IPS DF 4.7 (cell line): ENCODE measurements around the gene PPM1H.
"Not testable (repeated sequence)": the region's sequence is repeated elsewhere in the genome, so short reads cannot be mapped to it uniquely, and the experiment has no call there.

Experiments
- DNase-seq: peaks from one replicate; pipeline ENCODE4 v3.0.0-alpha.2; 2013; ENCODE audit warnings: low spot score; ENCODE audit errors: extremely low read depth

Gene PPM1H, protein sequence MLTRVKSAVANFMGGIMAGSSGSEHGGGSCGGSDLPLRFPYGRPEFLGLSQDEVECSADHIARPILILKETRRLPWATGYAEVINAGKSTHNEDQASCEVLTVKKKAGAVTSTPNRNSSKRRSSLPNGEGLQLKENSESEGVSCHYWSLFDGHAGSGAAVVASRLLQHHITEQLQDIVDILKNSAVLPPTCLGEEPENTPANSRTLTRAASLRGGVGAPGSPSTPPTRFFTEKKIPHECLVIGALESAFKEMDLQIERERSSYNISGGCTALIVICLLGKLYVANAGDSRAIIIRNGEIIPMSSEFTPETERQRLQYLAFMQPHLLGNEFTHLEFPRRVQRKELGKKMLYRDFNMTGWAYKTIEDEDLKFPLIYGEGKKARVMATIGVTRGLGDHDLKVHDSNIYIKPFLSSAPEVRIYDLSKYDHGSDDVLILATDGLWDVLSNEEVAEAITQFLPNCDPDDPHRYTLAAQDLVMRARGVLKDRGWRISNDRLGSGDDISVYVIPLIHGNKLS

DNA sequence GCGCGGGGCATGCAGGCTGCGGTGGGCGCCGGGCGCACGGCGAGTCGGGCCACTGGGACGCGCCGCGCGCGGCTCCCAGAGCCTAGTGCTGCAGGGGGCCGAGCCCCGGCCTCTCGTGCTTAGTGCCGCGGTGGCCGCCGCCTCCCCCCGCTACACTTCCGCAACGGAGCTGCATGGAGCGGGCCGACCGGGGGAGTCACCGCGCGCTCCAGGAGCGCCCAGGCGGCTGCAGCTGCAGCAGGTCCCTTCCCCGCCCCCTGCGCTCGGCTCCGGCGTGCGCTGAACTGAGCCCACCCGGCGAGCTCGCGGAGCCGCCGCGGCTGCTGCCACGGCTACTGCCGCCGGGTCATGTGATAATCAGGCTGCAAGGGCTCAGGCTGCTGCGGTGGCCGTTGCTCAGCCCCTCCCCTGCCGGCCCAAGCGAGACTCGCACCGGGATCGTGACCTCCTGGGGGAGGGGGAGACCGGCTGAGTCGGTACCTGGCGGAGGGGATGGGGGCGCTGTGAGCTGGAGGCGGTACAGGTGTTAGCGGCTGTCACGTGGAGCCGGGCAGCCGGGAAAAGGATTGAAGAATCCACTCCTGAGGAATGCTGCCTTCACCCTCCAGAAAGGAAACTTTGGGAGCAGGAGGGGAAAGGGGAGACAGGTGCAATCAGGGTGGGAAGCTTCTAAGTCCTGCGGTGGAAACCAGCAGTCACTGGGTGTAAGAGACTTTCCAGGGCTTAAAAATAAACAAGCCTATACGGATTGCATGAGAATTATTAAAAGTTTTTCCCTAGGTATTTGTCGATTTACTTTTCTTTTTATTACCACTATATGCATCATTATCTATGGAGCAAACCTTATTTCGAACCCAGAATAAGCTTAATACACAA lies at the start of gene PPM1H:
Gene PPM1H (minus strand): TSS at position 352 of the 876 bp plus-strand sequence. CDS start 414 bp downstream, outside the sequence.
- DNase-seq = peak; percentile 83

DNA sequence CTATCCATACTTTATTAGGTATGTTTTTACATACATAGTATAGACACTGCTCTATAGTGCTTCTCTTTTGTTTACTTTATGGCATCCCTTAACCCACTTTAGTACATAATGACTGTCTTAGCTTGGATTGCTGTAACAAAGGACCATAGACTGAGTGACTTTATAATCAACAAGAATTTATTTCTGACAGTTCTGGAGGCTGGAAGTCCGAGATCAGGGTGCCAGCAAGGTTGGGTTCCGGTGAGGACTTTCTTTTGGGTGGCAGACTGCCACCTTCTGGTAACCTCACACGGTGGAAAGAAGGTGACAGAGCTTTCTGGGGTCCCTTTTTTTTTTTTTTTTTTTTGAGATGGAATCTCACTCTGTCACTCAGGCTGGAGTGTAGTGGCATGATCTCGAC lies 48.6 kb upstream of the PPM1H start:
- DNase-seq = no peak

DNA sequence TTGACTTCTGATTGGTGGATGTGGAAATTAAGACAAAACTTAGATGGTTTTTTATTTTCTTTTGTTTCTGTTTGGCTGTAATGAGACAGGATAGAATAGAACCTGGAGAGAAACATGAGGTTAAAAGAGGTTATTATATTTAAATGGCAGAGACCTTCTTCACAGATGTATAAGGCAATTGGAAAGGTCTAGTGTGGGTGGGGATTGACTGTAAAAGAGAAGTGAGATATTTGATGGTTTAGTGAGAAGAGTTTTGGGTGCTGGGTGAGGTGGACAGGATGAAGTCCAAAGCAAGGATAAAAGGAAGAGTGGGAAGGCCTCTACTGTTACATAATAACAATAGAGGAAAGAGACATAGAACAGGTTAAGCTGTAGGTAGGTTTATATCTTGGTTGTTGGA lies 43.8 kb upstream of the PPM1H start:
- no peak for DNase-seq

DNA sequence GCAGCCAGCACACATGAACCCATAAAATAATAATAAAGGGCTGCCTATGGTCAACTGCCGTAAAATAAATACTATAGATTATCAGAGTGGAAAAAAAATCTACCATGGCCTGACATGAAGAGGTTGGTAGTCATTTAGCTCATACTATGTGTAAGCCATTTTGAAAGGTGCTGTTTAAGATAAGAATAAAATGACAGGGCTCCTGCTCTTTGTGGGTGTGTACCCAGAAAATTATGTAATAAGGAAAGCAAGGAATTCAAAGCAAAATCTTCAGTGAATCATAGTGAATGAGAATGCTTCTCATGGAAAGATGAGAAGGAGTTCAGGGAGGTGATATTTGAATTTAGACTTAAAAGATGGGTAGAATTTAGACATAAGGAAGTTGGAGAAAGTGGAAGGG lies 42.9 kb upstream of the PPM1H start:
- DNase-seq = no peak

DNA sequence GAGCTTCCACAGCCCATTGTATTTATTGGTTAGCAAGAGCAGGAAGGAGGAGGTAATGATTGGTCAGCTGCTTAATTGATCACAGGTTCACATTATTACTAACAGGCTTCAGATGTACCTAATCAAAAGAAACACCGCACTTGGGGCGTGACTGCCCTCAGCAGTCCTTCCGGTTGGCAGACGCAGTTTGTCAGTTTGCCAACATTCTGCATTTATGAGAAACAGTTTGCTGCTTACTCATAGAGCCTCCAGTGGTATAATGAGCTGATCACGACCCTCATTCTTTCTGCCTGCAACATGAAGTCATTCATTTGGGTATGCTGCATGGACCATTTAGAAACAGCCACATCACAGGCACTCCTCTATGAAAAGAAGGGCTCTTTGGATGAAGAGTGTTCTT lies 42.5 kb upstream of the PPM1H start:
- no peak for DNase-seq

DNA sequence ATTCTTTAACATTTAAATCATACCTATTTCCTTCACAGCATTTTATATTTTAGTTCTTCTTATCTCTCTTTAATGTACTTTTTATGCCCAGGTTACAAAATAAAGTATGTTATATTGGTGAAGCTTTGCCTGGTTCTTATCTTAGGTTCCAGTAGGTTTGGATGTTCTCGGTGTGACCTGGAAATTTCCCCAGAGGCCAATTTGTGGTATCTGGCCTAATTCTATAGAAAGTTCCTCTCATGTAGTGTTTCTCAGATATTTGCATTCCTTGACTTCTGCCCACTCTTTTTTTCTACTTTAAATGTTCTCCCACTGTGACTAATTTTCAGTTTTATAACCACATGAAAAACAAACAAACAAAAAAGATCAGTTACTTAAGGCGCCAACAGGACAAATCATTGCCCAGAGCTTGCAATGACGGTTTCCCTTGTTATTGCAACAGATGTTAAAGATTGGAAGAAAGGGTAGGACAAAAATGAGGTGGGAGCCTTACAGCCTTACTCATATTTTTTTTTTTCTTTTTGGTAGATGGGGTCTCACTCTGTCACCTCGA lies 41.2 kb upstream of the PPM1H start:
- no peak for DNase-seq

DNA sequence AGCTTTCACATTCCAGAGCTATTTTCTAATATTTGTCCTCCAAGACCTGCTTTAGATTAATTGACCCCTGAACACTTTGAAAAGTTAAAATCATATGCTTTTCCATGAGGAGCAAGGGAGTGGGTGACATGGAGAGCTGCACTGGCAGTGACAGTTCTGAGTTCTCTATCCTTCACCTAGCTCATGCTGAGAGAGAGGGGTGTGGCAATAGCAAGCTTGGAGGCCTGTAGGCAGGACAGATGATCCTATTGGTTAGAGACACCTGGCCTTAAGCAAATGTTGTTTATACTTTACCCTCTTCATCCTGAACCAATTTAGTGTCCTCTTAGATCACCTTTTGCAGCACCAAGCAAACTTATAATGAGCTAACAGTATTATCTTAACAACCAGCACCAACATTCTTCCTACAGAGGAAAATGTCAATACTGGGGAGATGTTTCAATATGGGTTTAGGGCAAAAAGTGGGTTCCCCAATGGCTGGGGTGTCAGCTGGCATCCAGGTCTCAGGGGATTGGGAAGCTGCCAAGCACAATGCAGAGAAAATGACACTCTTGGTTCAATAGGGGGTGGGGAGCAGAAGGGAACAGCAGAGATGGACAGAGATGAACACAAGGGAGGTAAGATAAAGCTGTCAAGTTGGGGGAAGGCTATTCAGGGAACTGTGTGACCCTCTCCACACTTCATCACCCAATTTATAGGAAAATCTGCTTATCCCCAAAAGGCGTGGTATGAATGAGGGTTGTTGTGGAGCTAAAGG lies 37.0 kb upstream of the PPM1H start:
- no peak for DNase-seq

DNA sequence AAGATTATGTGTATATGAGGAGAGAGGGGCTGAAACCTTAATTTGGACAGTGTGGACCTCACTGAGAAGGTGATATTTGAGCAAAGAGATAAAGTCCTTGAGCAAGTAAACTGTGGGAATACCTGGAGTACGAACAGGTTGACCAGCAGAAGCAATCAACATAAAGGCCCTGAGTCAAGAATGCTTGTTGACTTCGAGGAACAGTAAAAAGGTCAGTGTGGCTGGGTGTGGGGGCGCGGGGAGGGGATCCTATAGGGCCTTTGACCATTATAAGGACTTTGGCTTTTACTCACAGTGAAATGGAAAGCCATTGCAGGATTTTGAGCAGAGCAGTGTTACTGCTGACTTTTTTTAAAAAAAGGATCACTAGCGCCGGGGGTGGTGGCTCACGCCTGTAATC lies 34.7 kb upstream of the PPM1H start:
- no peak for DNase-seq

DNA sequence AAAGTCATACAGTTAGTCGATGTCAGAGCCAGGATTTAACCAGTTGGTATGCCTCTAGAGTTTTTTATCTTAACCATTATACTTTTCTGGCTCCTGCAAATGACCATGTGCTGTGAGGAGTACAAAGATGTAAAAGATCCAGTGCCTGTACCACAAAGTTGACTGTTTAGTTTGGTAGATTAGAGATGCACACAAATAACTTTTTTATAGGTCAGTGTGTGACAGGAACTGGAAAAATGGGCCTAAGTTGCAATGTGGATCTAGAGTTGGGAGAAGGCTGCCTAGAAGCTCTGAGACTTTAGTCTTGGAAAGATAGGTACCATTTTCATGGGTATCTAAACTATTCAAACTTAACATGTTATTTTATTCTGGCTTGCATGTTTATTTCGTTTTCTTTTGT lies 32.8 kb upstream of the PPM1H start:
- DNase-seq = no peak

DNA sequence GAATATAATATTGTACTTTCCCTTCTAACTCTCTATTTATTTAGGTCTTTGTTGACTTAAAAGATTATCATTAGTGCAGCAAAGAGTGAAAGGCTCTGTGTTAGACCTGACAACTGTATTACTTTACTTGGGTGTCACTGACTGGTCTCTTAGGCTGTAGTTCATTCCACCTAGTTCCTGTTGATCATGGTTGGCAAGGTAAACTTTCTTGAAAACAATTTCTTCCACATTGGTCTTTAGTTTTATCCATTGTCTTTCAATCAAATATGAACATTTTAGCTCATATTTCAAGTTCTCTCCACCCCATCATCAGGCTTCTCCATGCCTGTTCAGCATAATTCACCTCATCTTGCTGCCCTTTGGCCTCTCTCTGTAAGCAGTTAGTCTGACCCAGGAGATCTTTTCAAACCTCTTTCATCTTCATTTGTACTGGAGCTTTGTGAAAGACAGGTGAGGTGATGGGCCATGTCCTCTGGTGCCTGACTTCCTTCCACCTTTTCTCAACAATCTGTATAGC lies 32.1 kb upstream of the PPM1H start:
- no peak for DNase-seq

DNA sequence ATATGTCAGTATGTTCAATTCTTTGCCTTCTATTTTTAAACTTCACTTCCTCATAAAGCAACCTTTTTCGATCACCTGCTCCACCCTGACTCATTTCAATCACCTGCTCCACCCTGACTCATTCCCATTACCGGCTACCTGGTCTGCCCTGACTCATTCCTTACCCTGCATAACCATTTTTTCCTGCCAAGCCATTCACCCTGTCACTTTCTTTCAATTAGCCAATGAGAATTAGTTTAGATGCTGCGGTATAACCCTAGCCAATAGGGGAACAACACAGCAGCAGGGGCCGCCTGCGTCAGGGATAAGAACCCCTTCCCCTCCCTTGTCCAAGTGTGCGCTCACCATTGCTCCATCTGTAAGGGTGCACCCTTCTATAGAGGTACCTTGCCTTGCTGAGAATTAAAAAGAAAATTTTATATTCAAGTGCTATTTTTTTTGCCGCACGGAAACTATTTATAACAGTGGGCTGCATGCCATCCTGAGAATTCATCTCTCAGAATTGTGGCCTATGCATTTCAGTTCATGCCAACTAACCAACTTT lies 31.6 kb upstream of the PPM1H start:
- not testable (repeated sequence) for DNase-seq

DNA sequence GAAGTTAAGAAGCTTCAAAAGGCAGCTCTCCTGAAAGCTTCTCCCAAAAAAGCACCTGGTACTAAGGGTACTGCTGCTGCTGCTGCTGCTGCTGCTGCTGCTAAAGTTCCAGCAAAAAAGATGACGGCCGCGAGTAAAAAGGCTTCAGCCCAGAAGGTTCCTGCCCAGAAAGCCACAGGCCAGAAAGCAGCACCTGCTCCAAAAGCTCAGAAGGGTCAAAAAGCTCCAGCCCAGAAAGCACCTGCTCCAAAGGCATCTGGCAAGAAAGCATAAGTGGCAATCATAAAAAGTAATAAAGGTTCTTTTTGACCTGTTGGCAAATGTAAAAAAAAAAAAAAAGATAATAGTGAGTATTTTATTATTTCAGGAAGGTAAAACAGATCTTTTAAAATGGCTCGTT lies 30.8 kb upstream of the PPM1H start:
- DNase-seq = not testable (repeated sequence)

DNA sequence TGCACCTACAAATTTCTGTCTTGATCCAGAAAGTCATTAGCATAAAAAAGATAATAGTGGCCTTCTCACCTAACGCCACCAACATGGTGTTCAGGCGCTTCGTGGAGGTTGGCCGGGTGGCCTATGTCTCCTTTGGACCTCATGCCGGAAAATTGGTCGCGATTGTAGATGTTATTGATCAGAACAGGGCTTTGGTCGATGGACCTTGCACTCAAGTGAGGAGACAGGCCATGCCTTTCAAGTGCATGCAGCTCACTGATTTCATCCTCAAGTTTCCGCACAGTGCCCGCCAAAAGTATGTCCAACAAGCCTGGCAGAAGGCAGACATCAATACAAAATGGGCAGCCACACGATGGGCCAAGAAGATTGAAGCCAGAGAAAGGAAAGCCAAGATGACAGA lies 30.3 kb upstream of the PPM1H start:
- not testable (repeated sequence) for DNase-seq

DNA sequence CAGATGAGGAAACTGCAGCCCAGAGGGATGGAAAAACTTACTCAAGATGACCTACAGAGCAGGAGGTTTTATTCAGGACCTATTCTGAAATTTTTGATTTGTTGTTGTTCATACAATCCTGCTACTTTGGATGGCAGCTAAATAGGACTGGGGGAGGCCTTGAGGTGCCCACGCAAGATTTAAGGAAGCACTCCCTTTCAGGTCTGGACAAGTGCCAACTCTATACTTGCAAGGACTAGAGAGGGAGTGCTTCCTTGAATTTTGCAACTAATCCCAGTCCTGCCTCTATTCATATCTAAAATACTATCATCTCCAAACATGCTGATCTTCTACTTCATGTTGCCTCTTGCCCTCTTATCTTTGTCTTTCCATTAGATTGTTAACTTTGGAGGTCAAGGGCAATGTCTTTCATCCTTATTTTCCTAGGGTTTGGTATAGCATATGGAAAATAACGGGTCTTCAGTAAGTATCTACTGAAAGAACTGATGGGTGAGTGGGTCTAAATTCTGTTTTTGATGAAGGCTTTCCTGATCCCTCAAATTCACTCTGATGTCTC lies 28.6 kb upstream of the PPM1H start:
- DNase-seq = no peak

DNA sequence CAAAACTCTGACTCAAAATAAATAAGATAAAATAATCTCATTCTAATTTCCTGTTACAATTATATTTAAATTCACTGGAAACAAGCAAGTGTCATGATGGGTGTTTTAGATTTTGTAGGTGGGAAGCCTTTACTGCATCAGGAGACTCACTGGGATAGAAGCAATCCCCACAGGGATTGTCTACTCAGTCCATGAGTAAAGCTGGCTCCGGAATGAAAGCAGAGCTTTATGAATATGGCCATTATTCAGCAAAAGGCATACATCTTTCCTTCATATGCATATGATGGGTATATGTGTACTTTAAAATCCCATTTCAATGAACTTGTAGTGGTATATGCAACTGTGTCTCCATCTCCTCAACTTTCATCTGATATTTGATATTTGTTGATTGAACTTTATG lies 25.4 kb upstream of the PPM1H start:
- no peak for DNase-seq

DNA sequence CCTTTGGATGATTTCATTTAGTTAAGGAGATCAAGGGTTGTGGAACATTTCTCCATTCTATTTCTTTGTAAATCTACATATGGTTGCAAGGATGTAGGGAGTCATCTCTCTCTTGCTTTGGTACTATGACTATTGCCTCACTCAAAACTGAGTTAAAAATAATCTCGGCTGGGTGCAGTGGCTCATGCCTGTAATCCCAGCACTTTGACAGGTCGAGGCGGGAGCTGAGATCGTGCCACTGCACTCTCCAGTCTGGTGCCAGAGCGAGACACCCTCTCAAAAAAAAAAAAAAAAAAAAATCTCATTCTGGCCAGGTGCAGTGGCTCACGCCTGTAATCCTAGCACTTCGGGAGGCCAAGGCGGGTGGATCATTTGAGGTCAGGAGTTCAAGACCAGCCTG lies 24.8 kb upstream of the PPM1H start:
- DNase-seq = no peak

DNA sequence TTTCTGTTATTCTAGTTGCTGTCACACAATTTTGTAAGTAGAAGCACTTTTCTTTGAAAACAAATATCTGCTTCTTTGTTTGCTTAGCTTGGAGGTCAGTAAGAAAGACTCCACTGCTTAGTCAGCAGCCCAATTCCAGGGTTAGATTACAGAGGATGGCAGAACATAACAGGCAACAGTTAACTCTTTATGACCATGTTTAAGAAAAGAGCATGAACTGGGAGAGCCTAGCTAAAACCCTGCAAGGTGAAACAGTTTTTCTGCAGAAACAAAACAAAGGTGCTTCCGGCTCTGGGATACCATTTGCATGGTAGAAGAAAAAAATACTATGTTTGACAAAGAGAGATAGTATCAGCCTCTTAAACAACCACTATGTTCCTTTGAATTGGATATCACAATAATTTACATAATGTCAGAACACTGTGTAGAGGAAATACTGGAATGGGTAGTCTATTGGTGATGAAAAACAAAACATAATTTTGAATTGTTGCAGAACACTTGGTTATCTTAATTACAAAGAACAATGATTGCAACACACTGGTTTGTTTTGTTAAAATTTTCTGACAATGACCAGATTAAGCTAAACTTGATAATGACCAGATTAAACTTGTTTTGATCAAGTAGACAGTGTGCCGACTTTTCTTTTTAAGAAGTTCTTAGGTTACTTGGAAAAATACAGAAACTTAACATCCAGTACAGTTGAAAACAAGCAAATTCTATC lies 22.4 kb upstream of the PPM1H start:
- DNase-seq = peak; percentile 44

DNA sequence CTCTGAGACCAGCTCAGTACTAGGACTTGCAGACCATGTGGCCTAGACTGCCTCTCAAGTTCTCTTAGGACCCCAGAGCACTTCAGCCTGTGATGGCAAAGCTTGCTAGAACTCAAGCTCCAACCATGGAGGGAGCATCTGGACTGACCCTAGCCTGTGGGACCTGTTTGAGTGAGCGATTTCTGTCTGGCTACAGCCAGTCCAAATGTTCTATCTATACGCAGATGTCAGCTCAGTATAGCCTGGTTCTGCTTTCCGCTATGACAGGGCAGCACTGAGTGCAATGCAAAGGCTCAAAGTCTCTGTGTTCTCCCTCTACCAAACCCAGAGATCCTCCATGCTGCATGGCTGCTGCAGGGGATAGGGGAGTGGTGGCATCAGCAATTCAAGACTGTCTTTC lies 20.7 kb upstream of the PPM1H start:
- no peak for DNase-seq

DNA sequence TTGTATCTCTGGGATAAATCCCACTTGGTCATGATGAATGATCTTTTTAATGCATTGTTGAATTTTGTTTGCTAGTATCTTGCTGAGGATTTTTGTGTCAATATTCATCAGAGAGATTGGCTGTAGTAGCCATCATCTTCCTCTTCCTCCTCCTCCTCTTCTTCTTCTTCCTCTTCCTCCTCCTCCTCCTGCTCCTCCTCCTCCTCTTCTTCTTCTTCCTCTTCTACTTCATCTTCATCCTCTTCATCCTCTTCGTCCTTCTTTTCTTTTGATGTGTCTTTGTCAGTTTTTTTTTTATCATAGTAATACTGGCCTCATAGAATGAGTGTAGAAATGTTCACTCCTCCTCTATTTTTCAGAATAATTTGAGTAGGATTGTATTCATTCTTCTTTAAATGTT lies 15.4 kb upstream of the PPM1H start:
- no peak for DNase-seq

DNA sequence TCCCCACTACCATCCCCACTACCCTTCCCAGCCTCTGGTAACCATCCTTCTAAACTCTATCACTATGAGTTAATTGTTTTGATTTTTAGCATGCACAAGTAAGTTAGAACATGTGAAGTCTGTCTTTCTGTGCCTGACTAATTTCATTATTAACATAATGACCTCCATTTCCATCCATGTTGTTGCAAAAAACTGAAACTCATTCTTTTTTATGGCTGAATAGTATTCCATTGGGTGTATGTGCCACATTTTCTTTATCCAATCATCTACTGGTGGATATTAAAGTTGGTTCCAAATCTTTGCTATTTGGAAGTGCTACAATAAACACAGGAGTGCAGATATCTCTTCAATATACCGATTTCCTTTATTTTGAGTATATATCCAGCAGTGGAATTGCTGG lies 13.2 kb upstream of the PPM1H start:
- no peak for DNase-seq
